T-helper 22 cell (primary cell): ENCODE measurements around the gene SUMO3.
A peak's percentile ranks its signal among the peaks of the same experiment; 100 is the strongest.

ENCODE experiments used
- DNase-seq: peaks from one replicate; pipeline ENCODE4 v3.0.0-alpha.2; 2020; ENCODE audit warnings: low read depth

Gene SUMO3

DNA sequence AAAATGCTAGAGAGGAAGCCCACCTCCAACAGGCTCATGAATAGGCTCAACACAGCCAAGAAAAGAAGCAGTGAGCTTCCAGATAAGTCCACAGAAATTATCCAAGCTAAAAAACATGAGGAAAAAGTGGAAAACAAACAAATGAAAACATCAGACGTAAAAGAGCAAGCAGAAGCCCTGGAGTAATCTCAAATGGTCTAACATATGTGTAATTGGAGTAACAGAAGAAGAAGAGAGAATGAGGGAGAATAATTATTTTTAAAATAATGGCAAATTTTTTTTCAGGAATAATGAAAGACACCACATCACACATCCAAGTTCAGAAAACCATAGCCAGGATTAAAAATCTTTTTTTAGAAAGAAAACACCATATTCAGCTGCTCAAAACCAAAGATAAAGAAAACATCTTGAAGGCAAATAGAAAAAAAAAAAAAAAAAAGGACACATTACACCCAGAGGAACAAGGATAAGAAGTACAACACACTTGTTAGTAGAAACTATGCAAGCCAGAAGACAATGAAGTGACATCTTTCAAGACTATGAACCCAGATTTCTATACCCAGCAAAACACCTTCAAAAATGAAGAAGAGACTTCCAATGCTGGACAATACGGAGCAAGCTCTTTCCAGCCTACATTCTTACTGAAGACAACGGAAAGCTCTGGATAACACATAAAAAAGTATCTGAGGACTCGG is 10.6 kb upstream of the SUMO3 start:
- no peak for DNase-seq

DNA sequence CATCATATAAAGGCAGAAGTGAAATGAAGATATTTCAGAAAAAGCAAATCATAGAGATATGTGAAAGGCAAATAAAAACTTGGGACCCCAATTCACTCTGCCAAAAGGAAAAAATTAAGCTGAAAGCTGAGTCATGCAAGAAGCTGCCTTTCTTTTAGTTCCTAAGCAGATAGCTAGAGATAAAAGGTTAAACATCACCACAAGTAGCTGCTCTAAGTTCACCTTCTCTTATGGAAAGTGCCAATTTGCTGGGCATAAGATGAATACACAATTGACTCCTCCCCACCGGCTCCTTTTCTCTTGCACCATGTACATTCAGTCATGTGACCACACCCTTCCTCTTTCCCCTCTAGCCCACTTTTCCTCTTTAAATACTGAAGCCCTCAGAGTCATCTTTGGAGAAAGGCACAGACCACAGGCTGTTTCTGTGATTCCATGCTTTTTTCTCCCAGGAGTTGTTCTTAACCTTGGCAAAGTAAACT is 5.4 kb upstream of the SUMO3 start:
- DNase-seq: no peak

DNA sequence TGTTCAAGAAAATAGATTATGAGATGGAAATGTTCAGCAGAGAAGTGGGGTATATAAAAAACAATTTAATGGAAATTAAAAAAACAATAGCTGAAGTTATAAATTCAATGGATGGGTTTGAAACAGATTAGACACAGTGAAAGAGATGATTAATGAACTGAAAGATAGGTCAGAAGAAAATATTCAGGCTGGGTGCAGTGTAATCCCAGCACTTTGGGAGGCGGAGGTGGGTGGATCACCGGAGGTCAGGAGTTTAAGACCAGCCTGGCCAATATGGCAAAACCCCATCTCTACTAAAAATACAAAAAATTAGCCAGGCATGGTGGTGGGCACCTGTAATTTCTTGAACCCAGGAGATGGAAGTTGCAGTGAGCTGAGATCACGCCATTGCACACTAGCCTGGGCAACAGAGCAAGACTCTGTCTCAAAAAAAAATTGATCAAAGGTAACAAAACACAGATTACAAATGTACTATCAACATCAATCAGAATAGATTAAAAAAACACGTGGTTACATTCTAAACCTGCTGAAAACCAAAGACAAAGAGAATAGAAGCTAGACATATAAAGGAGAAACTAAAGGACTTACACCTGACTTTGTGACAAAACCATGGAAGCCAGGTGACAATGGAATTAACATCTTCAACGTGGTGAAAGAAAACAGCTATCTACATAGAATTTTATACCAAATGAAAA is 4.8 kb upstream of the SUMO3 start:
- no peak for DNase-seq

DNA sequence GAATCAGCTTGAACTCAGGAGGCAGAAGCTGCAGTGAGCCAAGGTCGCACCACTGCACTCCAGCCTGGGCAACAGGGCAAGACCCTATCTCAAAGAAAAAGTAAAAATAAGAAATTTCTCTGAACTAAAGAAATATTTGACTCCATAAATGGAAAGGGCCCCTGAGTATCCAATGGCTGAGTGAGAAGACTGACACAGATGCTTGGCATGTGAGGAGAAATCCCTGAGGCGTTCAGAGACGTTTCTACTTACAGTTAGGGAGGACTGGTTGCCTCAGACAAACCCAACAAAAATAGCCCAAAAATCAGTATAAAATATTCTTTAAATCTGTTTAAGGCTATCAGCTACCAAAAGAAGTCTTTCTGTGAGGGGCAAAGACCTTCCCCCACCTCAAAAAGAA is 3.0 kb upstream of the SUMO3 start:
- DNase-seq: no peak

DNA sequence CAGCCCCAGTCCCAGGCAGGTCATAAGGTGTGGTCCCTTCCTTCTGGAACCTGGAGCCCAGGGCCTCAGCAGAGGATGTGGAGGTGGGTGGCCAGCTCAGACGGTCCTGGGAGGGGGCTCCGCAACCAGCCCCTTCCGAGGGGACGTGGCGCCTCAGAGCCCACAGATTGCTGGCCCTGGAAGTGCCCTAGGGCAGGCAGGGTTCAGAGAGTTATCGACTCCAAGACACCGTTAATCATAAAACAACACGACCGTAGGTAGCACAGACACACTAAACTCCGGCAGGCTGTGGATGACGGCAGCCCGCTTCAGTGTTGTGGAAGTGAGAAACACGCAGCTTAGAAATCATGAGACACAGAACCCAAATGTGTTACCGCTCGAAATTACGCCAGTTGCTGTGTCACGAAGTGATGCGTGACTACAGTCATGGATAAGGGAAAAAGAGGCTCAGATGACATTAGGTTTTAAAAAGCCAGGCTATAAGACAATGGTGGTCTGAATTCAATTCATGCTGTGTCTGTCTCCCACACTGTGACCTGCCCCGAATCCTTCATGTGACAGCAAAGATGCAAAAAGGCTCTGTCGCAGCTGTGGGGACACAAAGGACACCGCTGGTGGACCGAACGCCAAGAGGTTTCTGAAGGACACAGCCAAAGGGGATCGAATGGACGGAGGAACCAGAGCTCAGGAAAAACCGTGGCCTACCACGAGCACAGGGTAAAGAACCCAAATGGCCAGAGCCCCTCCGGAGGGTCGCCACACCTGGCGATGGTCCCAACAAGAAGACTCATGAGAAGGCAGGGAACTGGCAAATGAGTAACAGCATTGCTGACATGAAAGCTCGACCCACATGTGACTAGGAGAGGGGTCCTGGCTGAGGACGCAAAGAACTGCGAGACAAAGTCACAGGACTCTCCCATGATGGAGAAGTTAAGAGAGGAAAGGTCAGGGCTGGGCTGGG is 1.7 kb upstream of the SUMO3 start:
- DNase-seq: no peak

DNA sequence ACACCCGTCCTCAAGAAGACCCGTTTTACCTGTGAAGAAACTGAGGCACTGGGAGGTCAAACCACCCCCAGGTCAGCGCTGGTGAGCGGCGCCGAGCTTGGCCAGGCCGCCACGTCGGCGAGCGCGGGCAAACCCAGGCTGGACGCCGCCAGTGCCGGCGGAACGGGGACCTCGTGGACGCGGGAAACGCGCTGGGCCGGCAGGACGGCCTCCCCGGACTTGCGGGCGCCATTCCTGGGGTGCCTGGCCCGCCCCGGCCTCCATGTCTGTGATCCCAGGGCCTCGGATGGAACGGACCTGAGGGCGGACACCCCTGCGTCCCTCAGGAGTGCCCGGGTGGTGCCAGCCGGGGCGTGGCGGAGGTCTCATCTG is 764 bp upstream of the SUMO3 start:
- no peak for DNase-seq

DNA sequence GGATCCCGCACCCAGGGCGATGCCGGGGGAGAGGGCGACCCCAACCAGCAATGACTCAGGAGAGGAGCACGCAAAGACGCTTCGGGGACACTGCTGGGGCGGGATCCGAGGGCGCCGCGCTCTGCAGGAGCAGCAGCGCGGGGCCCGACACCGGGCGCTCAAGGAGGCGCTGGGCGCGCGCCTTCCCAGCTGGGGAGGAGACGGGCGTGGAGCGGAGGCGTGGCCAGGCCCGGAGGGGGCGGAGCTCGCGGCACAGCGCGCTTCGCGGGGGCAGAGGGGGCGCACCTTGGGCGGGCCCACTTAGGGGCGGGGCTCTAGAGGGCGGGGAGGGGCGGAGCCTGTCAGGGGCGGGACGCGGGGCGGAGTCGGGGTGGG is 369 bp downstream of the SUMO3 start:
- DNase-seq: peak; percentile 85

DNA sequence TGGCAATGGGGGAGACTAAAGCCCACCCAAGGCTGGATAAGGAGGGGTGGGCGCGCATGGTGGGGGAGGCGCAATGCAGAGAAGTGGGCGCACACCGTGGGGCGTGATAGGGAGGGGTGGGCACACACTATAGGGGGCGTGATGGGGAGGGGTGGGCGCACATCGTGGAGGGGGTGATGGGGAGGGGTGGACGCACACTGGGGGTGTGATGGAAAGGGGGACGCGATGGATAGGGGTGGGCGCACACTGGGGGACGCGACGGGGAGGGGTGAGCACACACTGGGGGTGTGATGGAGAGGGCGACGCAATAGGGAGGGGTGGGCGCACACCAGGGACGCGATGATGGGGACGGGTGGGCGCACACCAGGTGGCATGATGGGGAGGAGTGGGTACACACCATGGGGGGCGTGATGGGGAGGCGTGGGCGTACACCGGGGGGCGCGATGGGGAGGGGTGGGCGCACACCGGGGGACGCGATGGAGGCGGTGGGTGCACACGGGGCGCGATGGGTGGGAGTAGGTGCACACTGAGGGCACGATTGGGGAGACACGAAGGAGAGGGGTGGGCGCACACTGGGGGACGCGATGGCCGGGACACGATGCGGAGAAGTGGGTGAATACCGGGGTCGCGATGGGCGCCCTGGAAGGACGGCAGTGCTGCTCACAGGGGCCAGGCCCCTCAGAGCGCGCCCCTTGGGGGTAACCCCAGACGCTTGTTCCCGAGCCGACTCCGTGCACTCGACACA is 929 bp downstream of the SUMO3 start:
- no peak for DNase-seq

DNA sequence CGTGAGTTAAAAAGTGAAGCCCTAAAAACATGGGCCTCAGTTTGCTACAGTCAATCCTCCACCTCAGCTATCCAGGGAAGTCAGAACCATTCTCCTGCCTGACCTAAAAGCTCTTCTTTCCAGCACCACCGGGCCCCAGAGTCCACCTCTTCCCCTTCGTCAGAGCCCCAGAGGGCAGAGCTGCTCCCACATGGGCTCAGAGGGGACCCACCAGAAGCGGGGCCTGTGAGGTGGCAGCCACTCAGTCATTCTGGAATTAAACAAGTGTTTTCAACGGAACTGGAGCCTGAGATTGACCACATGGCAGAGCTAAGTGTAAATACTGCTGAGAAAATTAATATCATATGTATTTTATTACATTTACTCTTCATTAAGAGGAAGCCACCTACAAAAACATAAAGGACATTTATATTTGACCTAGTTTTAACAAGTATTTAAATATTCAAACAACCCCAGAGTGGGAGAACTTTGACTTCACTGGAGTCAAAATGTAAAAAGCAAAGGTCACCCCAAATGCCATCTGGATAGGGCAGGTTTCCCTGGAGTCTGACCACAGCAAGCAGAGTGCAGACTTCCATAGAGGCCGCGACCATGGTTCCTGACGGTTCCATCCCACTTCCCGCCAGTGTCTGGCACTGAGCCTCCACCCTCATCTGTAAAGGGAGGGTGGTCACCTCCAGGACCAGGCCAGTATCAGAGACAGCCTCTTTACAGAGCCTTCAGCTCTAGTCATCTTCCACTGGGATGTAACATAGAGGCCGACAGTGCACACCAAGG is 1.8 kb downstream of the SUMO3 start:
- DNase-seq: no peak

DNA sequence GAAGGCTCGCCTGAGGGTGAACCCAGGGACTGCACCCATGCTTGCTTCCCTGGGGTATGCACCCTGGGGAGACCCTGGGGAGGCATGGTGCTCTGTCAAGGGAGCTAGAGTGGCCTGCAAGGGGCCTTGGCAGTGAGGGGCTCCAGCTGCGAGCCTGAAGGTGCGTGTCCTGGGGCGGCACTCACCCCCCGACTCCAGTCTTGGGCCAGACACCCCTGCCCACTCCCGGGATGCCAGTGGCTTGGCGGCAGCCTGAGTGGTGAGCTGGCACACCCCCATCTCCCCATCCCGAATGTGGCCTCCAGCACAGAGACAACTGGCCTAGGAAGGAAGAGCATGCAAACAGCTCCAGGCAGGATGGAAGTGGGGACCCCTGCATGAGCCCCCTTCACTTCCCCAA is 2.6 kb downstream of the SUMO3 start:
- no peak for DNase-seq

DNA sequence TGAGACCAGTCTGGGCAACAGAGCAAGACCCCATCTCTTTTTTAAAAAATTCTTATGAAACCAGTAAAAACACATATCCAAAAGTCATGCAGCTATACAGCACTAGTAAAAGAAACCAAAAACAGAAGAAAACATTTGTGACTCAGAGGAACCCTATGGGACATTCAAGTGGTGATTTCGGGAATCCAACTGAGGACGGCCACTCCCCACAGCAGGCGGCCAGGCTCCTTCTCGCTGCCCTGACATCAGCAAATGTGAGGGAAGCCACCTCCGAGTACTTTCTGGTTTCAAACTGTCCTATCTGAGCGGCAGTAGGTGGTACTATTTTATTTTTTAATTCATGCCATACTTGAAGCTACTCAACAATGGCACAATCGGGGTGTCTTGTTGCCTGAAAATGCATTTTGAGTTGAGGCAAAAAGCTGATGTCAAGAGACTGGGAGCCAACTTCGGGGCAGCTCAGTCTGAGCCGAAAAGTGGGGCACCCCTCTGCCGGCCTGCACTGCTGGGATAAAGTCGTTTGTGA is 3.3 kb downstream of the SUMO3 start:
- no peak for DNase-seq

DNA sequence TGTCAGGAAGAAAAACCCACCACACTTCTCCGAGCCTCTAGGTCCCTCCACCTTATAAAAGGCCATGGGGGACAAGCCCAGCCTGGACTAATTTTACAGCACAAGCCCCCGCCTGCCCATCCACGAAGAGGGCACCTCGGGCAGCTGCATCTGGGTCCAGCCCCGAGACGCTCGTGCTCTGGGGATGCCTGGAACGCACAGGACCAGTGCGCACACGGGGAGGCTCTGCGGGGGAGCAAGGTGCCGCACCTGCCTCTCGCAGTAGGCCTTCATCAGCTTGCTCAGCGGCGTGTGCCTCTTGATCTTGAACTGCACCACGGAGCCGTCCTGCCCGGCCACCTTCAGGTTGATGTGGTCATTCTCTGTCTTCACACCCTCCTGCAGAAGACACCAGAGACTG is 4.1 kb downstream of the SUMO3 start:
- no peak for DNase-seq

DNA sequence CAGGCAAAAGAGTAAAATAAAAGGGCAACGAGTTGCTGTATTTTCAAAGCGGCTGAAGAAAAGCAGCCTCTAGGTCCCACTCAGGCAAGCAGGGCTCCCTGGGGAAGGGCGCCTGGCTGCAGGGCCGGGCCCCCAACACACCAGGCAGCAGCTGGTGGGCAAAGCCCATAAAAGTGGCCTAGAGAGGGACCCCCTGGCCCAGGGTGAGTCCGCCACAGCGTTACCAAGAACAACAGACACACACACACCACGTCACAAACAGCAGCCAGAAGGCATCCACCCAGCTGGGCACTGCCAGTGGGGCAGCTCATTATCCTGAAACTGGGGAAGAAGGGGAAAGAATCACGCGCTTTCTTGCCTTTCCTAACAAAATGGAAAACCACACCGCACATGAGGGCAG is 4.7 kb downstream of the SUMO3 start:
- no peak for DNase-seq

DNA sequence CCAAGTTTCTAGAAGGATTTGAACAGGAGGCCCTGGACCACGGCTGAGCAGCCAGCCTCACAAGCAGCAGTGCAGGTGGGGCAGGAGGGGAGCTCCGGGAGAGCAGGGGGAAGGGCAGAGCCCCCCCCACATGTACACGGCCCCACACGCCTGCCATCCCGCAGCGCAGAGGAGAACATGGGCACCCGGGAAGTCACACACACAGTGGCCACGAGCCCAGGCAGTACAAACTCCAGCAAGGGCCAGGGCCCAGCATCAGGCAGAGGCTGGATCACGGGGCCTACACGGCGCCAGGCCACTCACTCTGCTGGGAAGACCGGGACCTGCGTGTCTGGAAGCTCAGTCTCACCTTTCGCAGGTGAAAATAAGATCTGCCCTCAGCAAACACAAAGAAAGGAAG is 5.2 kb downstream of the SUMO3 start:
- DNase-seq: no peak

DNA sequence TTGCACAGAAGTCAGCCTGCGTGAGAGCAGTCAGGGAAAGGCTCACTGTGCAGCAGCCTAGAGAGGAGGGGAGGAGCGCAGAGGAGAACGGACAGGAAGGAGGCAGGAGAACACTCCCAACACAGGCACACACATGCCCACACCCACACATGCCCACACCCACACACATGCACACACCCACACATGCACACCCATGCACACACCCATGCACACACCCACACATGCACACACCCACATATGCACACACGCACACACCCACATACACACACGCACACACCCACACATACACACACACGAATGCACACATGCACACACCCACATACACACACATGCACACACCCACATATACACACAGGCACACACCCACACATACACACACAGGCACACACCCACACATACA is 7.1 kb downstream of the SUMO3 start:
- no peak for DNase-seq

DNA sequence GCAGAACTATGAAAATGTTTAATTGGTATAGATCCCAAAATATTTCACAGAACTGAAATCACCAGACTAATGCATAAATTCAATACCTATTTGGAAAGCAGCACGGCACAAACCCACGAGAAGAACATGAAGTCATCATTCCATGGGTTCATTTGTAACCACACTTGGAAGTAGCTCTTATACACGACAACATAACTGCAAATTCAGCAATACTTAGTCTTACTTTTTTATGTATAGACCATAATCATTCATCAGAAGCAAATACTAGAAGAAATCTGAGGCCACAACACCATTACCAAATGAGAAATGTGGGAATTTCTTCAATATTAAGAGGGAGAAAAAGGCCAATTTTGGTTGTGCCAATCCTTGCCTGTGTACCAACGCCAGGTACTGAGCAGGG is 12.0 kb downstream of the SUMO3 start:
- no peak for DNase-seq

DNA sequence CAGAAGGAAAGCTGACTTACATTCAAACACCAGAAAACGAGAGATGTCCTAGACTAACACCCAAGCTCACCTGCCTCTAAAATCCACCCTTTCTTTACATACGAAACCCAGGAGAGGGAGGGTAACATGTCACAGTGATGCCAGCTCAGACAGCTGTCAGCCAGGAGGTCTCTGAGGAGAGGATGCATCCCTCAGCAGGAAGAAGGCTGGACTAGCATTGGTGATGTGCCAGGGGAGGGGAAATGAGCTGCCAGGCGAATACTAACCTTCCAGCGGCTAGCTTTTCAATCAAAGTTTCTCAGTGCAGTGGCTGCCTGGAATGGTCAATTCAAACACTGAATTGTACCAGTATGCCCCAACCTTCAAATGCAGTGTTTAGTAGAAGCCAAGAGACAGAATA is 12.6 kb downstream of the SUMO3 start:
- DNase-seq: no peak

DNA sequence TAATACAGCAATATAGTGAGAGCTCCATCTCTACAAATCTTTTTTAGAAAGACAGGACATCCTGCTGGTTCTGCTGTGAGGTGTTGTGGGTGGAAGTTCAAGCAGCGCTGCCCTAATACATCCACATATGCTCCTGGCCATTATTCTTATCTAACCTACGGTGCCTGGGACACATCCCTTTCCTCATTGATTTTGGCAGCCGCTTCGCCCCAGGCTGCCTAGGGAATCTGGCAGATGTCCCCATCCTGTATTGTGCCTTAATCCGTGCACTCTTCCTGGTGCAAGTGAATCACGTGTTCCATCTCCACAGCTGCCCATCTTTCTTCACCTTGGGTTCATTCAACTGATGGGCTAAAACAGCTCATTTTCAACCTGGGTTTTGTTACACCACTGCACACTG is 13.1 kb downstream of the SUMO3 start:
- no peak for DNase-seq

DNA sequence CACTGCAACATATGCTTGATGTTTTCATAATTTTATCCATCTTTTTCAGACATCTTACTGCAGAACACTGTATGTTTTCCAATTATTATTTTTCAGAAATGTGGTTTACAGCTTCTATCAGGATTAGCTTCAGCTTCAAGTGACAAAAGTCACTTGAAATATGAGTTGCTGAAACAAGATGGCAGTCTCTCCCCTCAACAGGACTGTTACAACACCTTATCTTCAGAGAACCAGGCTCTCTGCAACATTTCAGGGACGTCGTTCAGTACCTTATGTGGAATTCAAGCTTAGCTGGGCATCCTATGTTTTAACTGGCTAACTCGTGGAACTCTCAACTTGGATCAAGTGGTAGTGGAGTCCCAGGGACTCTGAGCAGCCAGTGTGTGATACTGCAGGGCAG is 14.2 kb downstream of the SUMO3 start:
- DNase-seq: no peak

DNA sequence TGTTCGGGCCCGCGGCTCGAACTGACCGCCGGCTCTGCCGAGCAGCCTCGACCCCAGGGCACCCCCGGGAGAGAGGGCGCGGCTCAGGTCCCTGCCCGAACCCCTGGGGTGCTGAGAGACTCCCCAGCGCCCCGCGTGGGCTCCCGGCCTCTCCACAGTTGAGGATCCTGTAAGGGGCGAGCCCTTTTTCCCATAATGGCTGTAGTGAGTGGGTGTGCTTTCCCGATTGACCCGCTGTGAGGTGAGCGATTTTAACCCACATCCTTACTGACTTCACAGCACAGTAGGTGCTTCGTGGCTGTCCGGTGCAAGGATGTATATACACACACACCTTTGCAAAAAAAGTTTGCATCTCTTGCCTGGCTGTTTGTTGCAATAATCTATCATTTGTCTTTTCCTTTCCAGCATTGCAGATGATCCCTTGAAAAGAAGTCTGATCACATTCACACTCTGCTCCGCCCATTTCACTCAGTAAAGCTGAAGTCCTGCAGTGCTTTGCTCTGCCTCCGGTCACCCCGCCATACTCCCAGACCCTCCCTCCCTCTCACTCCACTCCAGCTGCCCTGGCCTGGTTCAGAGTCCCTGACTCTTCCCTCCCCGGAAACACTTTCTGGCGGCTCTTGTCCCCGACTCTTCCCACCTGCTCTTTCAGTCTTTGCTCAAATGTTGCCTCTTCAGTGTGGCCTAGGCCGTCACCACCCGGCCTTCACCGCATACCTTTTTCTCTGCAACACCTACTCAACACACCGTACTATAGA is 15.3 kb downstream of the SUMO3 start:
- no peak for DNase-seq
